GM12873 (cell line): ENCODE measurements around the gene NECAB2.

ENCODE experiments used
- TF ChIP-seq, protein P1 (sequence below): IDR thresholded peaks from 2 replicates; pipeline ENCODE4 v1.5.1; 2012; ENCODE audit warnings: low read depth, mild to moderate bottlenecking, moderate library complexity, low read length, control low read depth; ENCODE audit not compliant: insufficient read depth; ENCODE audit errors: missing control alignments

Gene NECAB2

DNA sequence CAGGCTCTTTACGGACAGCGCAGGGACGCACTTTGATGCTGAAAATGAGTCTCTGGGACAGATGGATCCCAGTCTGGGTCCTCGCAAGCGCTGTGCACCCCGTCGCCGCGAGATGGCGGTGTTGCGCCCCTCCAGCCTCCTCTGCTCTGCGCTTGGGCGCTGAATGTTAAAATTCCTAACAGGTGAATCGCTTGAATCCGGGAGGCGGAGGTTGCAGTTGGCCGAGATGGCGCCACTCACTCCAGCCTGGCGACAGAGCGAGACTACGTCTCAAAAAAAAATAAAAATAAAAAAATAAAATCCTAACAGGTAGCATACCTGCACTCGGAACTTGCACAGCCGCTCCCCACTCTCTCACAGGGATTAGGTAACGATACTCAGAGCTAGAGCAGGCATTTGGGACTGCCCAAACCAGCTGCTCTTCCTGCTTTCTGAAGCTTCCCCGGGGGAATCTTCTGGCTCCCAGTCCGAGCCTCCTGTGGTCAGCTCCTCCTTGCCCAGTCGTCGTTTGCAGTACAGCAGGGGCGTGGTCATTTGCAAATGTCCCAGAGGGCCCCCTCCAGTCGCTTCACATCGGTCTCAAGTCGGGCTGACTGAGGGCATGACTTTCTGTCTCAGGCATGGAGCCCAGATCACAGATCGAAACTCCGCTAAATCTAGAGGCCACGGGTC is 41.2 kb upstream of the NECAB2 start:
- TF ChIP-seq, protein P1, sequence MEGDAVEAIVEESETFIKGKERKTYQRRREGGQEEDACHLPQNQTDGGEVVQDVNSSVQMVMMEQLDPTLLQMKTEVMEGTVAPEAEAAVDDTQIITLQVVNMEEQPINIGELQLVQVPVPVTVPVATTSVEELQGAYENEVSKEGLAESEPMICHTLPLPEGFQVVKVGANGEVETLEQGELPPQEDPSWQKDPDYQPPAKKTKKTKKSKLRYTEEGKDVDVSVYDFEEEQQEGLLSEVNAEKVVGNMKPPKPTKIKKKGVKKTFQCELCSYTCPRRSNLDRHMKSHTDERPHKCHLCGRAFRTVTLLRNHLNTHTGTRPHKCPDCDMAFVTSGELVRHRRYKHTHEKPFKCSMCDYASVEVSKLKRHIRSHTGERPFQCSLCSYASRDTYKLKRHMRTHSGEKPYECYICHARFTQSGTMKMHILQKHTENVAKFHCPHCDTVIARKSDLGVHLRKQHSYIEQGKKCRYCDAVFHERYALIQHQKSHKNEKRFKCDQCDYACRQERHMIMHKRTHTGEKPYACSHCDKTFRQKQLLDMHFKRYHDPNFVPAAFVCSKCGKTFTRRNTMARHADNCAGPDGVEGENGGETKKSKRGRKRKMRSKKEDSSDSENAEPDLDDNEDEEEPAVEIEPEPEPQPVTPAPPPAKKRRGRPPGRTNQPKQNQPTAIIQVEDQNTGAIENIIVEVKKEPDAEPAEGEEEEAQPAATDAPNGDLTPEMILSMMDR, result peak; percentile 98

DNA sequence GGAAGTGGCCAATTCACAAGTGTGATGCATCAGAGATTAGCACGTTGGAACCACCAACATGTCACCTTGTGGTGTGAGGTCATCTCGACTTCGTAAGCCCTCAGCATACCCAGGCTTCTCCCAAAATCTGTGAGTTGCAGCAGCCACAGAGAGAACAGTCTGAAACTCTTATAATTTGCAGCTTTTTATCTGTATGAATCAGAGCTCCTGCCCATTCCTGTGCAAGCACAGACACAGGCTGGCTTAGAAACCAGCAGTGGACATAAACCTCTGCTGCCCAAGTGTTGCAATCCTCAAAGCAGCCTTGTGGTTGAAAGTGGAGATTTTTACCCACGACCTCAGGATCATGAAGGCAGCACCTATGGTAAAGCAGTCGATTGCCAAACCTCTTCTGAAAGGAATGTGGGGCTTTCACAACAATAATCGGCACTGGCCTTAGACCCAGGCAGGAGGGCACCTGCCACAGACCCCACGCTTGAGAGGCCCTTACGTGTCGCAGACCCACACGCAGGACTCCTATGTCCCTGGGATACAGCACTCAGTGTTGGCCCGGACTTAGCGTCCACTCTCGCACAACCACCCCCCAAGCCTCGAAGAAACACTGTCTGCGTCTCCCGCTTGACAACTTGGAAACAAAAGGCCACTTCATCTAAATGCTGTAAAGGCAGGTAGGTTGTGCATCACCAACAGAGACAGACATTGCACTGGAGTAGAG is 39.5 kb upstream of the NECAB2 start:
- TF ChIP-seq, protein P1, result no peak

DNA sequence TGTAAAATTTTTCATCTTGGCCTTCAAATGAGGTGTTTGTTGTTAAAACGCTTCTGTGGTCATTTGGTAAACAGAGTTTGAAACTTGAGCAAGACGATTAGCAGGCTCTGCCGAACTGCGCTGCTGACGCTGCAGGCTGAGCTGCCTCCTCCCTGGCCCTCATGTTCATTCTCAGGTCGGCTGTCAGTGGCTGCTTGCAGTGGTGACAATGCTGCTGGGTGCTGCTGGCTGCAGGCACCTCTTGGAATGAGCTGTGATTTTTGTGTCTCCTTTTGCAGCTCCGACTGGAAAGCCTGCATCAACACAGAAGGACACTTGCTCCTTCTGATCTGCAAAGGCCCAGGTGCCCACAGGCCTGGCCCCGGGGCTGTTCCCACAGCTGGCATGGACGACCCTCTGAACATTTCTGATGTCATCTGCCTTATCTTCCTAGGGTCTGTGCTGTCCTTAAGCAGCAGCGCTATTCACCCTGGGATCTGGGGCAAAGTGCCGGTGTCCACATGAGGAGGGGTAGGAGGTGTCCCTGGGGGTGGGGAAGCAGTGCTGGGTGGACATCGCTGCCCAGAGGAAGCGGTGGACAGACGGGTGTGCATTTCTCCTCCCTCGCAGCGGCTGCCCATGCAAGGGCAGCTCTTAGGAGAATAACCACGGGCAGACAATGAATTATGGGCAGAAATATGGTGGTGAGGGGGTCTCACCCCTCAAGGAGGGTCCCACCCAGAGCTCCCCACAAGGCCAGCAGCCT is 38.1 kb upstream of the NECAB2 start:
- TF ChIP-seq, protein P1, result no peak

DNA sequence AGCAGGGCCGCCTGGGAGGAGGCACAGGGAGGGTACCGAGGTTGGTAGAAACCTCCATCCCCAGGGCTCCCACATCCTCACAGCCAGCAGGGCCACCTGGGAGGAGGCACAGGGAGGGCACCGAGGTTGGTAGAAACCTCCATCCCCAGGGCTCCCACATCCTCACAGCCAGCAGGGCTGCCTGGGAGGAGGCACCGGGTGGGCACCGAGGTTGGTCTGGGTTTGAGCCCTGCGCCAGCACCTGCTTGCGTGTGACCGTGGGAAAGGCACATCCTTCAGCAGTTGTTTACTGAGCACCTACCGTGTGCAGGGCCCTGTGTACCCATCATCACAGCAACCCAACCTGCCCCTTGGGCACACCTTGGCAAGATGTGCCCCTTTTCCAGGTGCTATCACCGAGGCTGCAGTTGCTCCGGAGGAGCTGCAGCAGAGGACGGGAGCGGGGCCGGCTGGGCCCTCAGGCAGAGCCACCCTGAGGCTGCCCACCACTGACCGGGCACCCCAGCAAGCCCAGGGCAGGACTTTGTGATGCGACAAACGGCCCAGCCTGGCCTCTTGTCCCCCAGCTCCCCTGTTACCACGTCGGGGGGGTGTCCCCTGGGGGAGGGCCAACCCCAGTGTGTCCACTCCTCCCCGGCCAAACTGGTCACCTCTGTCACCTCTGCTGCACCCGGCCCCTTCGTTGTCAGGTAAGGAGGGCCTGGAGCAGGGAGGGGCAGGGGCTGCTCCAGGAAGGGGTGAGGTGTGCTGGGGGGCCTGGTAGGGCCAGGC is 37.1 kb upstream of the NECAB2 start:
- TF ChIP-seq, protein P1, result no peak

DNA sequence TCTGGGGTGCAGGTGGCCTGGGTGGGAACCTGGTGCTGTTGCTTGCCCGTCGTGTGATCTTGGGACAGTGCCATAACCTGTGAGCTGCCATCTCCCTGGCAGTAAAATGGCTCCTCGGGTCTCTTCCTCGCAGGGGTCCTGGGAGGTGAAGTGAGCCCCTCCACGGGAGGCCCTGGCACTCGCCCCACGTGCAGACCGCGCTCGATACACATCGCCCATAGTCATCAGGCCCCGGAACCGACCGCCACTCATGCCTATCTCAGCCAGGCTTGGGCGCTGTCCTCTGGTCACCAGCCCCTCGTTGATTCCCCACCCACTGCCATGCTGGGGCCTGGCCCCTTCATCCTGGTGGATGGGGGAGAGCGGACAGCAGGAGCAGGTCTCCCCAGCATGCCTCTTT is 36.5 kb upstream of the NECAB2 start:
- TF ChIP-seq, protein P1, result no peak

DNA sequence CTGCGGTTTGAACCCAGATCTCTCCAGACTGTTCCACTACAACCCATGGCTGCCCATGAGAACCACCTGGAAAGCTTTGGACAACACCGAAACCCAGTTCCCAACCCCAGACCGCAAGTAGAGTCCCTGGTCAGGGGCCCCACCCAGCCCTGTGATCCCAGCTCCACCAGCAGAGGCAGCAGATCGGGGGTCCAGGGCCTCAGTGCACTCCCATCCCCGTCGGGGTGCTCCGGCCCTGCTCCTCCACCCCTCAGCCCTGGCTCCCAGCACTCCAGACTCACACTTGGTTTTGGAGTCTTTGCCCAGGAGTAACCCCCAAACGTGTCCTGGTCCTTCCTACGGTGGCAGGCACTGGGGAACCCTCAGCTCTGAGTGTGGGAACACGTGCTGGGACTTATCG is 35.7 kb upstream of the NECAB2 start:
- TF ChIP-seq, protein P1, result no peak
